Measurements from ENCODE around the gene TMEM187.

- TF ChIP-seq, protein P1, sequence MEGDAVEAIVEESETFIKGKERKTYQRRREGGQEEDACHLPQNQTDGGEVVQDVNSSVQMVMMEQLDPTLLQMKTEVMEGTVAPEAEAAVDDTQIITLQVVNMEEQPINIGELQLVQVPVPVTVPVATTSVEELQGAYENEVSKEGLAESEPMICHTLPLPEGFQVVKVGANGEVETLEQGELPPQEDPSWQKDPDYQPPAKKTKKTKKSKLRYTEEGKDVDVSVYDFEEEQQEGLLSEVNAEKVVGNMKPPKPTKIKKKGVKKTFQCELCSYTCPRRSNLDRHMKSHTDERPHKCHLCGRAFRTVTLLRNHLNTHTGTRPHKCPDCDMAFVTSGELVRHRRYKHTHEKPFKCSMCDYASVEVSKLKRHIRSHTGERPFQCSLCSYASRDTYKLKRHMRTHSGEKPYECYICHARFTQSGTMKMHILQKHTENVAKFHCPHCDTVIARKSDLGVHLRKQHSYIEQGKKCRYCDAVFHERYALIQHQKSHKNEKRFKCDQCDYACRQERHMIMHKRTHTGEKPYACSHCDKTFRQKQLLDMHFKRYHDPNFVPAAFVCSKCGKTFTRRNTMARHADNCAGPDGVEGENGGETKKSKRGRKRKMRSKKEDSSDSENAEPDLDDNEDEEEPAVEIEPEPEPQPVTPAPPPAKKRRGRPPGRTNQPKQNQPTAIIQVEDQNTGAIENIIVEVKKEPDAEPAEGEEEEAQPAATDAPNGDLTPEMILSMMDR (IDR thresholded peaks at IDR 0.05), result no peak
- no peak for TF ChIP-seq POLR2A (IDR thresholded peaks at IDR 0.05)
Measured at GRCh38 chrX:153955228-153955732, 17.3 kb upstream of the TMEM187 start.

All from heart left ventricle (tissue), 13 donors.